ENCODE results near the gene CXCL14.

The CXCL14 gene

DNA sequence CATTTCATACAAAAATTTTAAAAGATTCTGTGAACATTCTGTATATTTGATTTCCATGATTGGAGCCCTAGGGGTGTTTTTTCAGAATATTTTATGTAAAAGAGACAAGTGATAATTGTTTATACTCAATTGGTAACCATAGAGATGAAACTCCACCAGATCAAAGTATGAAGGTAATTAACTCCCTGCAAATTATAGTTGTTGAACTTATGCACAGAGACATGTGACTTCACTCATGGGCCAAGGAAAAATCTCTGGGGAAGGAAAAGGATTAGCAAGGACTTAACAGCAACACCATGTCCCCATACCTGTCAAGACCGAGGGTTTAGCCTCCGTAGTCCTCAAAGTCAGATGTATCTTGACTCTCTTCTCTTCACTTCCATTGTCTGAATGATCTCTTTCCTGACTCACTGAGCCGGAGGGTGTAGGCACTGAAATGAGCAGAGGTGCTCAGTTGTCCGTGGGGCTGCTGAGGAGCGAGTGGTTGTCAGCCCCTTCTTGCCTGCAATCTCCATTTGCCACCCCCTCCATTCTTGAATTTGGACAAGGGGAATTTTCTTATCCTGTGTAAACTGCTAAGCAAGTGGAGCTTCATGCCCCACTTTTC lies 17.5 kb upstream of the CXCL14 start:
- FAIRE-seq = no peak

DNA sequence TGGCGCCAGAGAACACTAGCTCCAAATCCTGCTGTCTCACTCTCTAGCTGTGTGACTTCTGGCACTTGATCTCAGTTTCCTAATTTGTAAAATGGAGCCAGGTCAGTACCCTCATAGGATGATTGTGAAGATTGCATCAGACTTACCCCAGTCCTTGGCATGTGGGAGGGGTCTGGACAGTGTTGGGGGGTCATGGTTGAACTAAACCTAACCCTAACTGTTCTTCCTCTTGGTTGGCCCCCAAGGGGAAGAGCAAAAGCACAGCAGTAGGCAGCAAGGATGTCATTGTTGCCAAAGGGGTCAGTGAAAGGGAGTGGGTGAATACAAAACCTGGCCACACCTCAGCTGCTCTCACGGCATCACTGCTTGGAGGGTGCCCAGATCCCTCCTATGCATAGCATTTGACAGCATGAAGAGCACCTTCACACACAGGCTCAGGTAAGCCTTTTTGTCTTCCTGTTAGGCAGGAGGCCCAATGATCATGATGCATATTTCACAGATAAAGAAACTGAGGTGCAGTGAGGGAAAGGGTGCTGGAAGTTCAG lies 15.7 kb upstream of the CXCL14 start:
- no peak for FAIRE-seq

DNA sequence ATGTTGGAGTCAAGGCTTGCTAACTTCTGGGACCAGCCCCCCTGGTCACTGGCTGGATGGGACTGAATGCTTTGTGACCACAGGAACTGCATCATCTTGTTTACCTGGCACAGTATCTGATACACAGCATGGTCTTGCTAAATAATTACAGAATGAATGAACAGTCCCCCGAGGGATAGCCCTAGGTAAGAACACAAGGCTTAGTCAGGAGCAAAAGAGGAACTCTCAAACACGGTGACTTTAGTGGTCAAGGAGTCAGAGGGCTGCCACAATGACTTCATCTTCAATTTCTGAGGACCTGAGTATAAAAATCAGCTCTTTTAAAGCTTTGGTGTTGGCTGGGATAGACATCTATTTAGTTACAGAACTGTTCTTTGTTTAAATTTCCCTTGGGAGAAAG lies 15.1 kb upstream of the CXCL14 start:
- FAIRE-seq = no peak

DNA sequence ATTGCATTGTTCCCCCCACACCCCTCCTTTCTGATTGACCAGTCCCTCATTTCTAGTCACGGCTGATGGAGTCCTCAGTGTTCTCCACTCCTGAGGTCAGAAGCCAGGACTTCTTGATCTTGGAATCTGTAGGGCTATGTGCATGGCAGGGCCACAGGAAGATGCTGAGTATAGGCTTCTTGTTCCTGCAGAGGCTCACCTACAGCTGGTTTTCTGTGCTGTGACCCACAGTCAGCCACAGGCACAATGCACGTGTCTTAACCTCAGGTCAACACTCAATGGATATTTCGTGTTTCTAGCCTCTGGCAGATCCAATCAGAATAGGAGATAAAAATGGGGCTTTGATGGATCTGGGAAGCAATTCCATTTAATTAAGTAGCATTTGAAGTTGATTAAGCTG lies 14.3 kb upstream of the CXCL14 start:
- FAIRE-seq = no peak

DNA sequence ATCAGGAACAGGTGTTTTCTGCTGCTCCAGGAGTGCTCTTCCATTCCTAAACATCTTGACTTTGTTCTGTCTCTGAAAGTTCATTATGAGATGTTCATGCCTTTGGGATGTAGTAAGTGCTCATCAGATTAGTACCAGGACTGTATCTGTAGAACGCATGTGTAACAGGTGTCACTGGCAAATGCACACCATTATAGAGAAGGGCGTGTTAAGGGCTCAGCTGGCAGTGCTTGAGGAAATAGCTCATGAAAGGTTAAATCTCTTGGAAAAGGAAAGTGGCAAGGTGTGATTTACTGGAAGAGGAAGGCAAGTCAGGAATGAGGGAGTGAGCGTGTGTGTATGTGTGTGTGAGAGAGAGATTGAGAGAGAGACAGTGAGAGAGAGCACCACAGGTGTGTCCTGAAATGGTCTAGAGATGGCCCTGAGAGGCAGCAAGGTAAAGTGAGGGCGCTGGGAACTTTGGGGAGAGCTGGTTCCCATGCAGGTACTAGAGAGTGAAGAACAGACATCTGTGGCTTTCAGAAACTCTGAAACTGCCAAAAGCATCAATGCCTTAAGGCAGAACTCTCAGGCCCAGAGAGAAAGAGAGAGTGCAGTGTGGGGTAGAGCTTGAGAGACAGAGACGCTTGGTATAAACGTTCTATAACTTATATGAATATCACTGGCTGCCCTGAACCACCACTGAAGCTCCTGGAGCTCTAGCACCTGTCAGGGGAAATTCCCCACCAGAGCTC lies 13.7 kb upstream of the CXCL14 start:
- no peak for FAIRE-seq

DNA sequence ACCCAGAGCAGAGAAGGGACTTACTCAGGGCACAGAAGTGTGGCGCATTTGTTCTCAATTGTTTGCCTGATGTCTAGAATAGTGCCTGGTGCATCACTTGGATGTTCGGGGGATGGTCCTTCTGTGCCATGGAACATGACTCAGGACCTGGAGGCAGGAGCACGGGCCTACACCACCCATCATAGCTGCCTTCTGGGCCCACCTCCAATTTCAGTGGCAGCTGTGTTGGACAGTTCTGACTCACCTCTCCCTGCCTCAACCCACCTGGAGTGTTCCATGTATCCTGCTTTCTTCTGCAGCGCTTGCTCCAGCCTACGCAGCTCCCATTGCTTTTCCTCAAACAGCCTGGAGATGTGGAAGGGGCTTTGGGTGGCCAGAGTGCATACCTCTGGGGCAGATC lies 12.5 kb upstream of the CXCL14 start:
- FAIRE-seq = no peak

DNA sequence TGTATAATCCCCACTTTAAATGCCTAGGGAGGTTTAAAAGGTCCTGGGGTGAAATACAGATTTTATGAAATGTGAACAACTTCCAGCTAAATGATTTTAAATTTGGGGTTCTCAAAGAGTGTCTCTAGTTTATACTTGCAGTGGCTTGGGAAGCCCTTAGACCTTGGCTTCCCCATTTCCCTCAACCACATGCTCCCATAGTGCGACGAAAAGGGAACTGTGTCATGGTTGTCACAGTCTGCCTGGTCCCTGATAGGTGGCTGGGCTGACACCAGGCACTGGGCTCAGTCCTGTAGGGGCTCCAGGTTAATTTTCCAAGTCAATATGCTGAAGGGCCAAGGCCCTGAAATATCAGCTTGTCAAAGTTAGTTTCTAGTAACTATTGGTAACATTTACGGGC lies 10.4 kb upstream of the CXCL14 start:
- FAIRE-seq = no peak

DNA sequence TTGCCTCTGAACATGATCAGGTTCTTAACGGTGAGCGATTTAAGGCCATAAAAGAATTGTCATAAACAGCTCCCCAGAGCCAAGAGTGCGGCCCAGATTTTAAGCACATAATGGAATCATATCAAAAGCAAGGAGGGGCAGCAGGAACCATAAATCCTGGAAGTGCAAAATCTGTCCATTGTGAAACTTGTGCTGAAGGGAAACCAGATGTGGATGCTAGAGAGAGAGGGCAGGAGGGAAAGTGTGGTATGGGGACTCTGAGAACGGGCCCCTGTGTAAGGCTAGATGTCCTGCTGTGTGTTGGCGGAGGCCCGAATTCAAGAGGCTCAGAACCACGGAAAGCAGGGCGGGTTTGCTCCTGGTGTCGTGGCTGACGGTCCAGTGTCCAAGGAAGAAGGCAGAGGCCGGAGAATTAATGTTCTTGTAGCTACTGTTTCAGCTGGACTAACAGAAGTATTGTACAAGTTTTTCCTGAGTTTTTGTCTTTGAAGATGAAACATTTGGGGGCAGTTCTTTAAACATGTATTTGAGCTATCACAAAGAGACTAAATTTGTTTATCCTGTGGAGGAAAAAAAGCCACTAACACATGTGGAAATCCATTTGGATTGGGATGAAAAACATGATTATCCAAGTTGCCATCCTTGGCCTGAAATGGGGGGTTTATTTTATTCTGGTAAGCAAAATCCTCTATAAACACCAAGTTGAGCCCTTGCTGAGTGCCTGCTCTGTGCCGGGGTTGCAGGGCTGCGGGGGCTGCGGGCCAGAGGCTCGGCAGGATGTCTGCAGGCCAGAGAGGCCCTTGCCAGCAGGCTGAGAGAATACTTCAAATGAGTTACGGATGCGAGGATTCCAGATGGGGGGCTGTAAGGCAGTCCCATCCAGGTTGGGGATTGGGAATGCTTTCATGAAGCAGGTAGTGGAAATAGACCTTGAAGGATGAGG lies 9.2 kb upstream of the CXCL14 start:
- FAIRE-seq = no peak

DNA sequence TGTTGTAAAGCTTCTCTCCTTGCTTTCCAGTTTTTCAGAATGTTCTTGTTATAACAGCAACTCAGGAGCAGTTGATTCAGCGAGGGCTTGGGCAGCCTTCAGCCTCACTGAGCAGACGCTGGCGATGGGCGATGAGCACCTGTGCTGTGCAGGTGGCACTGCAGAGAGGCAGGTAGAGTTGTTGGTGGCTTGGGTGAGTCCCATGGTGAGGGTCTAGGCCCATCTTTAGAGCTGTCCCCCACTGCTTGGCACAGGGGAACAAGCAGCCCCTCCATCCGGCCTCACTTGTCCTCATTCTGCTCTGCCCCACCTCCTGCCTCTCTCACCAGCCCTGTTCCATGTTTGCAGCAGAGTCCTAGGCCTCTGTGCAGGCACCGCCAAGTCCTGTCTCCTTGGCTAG lies 6.1 kb upstream of the CXCL14 start:
- FAIRE-seq = no peak

DNA sequence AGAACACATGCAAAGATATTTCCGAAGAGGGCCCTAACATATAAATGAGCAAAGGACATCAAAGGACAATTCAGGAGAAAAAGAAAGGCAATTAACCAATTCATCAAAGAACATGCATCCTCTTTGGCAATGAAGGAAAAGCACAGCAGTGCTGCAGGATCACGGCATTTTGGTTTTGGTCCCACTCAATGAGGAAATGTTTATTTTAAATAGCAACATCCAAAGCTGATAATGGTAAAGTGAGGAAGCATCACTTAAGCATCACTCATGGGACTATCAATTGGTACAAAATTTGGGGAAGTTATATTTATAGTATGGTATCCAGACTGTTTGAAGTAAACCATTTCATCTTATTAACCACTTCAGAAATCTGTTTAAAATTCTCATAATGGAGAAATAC lies 5.5 kb upstream of the CXCL14 start:
- no peak for FAIRE-seq

DNA sequence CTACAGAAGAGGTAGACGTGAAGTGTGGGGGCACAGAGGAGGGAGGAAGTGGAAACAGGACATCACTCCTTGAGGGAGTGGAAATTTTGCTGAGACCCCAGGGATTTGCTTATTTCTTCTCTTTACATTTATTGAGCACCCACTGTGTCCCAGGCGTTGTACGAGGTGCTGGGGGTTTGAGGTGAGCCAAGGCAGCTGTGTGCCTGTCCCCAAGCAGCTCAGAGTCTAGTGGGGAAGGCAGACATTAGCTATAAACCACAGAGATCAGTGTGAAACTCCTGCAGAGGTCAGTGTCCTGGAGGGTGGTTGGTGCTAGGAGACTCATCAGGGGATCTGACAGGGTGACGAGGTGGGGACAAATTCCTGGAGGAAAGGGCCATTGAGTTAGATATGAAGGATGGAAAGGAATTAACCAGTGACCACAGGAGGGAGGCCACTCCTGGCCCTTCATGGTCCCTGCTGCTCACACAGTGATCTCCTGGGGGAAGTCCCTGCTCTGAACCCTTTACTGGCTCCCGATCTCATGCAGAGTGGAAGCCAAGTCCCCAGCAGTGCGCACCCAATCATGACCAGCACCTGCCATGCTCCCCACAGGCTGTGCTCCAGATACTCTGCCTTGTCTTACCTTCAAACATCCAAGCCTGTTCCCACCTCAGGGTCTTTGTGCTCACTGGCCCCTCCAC lies 3.4 kb upstream of the CXCL14 start:
- FAIRE-seq = no peak

DNA sequence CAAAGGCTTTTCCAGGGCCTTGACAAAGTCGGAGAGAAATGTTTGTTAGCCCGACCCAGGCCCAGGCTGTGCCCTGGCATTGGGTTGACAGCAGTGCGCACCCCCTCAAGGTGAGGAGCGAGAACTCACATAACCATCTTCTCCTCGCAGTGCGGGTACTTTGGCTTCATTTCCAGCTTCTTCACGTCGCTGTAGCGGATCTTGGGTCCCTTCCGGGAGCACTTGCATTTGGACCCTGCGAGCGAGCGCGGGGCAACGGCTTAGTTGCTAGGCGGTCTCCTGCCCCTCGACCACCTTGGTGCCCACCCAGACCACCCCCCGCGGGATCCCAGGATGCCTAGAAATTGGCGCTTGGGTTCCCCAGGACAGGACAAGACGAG lies 496 bp downstream of the CXCL14 start:
- no peak for FAIRE-seq

DNA sequence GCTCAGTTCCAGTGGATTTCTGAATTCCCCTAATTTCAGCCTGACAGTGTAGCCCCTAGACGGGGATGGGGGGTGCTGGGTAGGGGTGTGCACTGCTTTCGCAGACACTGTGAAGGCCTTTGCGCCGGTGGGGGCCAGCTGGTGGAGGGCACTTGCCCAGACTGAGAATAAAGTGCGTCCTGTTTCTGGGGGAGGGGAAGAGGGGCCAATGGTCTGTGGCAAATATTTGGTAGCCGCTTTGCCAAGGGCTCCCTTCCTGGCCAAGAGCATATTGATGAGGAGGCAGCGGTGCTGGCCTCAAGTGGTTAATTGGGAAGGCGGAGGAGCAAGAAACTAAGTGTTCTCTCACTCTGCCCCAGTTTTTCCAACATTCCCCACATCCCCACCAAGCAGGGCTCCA lies 1.4 kb downstream of the CXCL14 start:
- FAIRE-seq = no peak

DNA sequence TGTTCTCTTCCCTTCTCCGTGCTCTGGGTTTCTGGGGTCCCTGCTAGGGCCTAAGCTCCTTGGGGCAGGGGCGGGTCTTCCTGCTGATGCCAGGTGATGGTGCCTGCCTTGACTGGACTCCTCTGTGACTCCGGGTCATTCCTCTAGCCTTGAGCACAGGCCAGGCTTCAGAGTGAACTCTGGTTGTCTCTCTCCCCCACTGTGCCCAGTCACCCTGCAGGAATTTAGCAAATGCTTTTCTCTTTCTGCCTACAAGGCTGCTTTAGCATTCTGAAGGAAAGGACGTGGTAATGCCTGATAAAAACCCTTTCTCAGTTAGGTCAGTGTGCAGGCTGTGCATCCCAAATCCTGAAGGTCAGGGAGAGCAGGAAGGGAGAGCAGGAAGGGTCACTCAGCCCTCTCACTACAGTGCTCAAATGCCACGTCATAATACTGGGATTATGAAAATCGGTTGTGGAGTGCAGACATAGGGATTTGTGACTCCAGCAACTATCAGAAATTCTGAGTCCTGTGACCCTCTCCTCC lies 2.7 kb downstream of the CXCL14 start:
- no peak for FAIRE-seq

DNA sequence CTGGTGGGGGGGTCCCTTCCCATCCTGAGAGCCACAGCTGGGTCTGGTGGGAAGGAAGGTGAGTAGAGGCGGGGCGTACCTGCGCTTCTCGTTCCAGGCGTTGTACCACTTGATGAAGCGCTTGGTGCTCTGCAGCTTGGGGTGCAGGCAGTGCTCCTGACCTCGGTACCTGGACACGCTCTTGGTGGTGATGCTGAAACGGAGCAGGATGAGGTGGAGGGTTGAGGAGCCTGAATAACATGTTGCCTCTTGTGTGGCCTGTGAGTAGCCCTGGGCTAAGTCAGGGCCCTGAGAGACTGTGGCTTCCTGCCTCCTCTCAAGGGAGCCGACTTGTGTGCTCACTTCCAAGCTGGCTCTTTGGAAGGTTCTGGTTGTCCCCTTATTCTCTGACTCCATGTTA lies 4.3 kb downstream of the CXCL14 start:
- FAIRE-seq = no peak

DNA sequence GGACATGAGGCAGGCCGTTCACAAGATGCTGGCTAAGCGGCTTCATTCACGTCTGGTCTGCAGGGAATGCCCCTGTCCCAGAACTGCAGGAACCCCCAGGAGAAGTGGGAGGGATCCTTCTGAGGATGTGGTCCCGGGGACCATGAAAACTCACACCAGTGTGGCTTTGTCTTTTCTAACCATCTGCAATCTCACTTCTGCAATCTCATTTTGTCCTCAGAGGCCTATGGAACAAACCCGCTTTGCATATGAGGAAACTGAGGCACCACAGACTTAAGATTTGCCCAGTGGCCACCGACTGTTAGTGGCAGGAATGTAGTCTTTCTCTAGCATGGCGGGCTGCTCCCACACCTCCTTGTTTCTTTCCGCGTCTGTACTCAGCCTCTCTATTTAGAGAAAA lies 6.9 kb downstream of the CXCL14 start:
- FAIRE-seq = no peak

DNA sequence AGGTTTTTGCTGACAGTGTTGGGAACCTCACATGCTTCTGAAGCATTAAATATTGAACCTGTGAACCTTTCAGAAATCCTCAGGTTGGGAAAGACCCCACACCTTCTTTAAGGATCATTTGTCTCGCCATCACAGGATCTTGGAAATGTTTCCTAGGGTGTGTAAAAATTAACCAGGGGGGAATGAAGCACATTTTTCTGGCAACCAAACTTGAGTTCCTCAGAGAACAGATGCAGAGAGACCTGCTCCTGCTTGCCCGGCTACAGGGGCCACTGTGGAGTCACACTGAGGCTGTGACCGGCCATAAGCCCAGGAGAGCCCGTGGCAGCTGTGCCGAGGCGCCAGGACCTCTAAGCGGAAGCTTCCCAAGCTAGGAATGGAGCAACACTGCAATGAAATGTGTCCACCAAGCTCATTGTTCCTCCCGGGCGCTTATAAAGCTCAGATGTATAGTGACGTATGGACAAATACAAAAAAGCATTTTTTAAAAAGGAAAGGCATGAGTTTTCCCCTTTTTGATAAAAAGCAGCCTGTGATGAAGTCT lies 7.7 kb downstream of the CXCL14 start:
- no peak for FAIRE-seq

DNA sequence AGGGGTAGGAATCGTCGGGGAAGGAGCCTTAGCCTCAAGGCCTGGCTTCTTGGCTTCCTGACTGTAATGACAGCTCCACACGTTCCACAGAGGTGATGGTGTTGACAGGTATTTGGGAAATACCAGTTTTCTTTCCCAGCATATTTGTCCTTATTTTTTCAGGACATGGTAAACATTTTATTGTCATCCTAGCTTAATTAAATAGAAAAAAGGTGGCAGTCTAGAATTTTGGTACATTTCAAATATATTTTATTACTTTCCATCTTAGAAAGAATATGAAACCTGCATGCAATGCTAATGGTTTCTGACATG lies 8.4 kb downstream of the CXCL14 start:
- no peak for FAIRE-seq

DNA sequence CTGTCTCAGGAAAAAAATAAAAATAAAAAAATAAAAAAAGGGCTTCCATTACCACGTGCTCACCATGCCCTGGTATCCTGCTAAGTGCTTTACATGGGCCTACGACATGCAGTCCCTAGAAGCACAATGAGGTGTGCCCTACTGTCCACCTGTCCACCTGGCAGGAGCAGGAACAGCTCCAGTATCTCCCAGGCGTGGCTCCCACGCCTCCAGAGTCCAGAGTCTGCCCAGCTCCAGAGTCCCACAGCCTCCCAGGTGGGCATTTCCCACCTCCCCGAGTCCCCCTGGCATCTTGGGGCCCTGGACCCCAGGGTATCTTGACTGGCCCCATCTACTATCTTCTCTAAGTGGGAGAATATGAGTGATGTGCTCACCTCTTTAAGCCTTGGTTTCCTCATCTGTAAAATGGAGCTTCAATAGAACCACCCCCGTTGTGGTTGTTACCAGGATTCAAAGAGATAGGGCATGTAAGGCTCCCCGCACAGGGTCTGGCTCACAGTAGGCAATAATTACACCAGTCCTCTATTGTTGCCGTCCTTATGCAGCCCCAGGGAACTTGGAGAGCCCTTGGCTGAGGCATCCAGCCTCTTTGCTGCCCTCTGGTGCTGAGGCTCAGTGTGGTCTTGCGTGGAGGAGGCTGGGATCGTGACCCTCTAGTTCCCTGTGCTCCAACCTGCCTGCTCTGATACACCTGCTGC lies 8.9 kb downstream of the CXCL14 start:
- no peak for FAIRE-seq

DNA sequence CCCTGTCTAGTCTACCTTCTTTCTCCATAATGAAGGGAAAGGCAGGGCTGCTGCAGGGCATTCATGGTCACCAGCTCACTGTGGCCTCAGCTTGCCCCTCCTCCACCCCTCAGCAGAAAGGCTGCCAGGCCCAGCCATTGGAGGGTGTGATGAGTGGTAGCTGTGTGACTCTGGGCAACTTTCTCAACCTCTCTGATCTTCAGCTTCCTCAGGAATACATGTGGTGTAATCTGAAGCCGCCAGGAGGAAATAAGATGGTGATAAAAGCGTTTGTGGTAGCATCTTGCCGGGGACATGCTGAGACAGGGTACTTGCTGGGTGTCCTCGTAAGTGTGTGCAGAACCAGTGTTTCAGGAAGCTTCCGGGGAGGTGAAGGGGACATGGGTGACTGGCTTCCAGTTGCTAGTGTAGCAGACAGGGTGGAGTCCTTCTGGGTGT lies 9.8 kb downstream of the CXCL14 start:
- FAIRE-seq = no peak

DNA sequence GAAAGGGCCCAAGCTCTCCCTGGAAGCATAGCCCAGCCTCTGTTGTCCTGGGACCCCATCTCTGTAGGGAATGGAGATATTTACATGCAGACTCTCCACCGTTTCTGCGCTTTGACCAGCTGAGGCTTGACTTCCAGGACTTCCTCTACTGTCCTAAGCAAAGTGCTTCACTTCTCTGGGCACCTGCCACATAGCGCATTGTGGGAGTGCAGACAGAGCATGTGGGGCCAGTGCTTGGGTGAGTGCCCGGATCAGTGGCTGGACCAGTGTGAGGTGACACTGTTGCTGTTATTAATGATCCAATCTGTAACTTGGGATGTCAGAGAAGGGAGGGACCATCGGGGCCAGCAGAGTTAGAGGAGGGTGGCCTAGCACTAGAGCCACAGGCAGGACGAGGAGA lies 10.5 kb downstream of the CXCL14 start:
- no peak for FAIRE-seq

DNA sequence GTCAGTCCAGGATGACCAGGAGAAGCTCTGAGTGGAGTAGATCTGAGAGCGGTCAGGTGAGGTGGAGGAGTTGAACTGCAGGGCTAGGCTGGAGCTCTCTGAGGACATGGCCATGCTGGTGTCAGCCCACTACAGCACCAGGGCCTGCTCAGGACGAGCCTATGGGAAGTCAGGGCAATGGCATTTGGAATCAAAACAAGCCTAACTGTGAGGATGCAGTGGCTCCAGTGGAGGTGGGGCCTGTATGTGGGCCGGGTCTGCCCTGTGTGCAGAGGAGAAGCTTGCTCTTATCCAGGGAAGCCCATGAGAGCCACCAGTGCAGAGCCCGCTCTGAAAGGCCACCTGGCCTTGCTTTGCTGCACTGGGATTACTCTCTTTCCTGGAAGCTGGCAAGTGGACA lies 11.1 kb downstream of the CXCL14 start:
- no peak for FAIRE-seq

Measured in colon (tissue), 2 donors.